Mononuclear cell (primary cell): ENCODE measurements around the gene EFCAB14. TPM values are rescaled to one million over a fixed set of nuclear protein-coding genes. Genes with fewer than 3 reads are reported as not detected.
"Not testable (repeated sequence)": the region's sequence is repeated elsewhere in the genome, so short reads cannot be mapped to it uniquely, and the experiment has no call there.

Experiments
- H3K27me3 ChIP-seq: 2 replicates; pipeline ENCODE4 v1.6.0; 2011; ENCODE audit warnings: low read length, control low read depth; ENCODE audit not compliant: insufficient read depth
- H3K4me1 ChIP-seq: 2 replicates; pipeline ENCODE4 v1.5.1; 2011; ENCODE audit warnings: mild to moderate bottlenecking, low read length, control low read depth; ENCODE audit not compliant: insufficient read depth
- H3K4me3 ChIP-seq: 2 replicates; pipeline ENCODE4 v1.5.1; 2011; ENCODE audit warnings: mild to moderate bottlenecking, low read length, moderate library complexity
- H3K9me3 ChIP-seq: 2 replicates; pipeline ENCODE4 v1.5.1; 2011; ENCODE audit warnings: low read depth, mild to moderate bottlenecking, control low read depth, low read length
- total RNA-seq: library from RNA; depleted of rRNA; stranded (reverse); fragments of >200 nt; gene quantifications from one replicate; pipeline ENCODE4 v1.2.3, GENCODE V29; 2012

Gene EFCAB14
- total RNA-seq, 1 donor = 76.0 TPM

GRCh38 chr1:46742069-46742468, 23.2 kb upstream of the EFCAB14 start:
- Histone ChIP-seq H3K9me3 (no peaks in the 10 kb centered on the region), H3K4me3 (no peak overlapping the region), H3K27me3 (peaks cover 20% of the 10 kb centered on the region), H3K4me1 (no peaks in the 10 kb centered on the region)

- Histone ChIP-seq H3K9me3 (no peaks in the 10 kb centered on the region), H3K4me3 (no peak overlapping the region), H3K4me1 (no peaks in the 10 kb centered on the region), H3K27me3 (no peaks in the 10 kb centered on the region)
Measured at GRCh38 chr1:46735708-46736324, 16.9 kb upstream of the EFCAB14 start.

GRCh38 chr1:46728327-46728873, 9.5 kb upstream of the EFCAB14 start:
- not testable (repeated sequence) for H3K4me3 ChIP-seq, H3K4me1 ChIP-seq, H3K9me3 ChIP-seq, H3K27me3 ChIP-seq

GRCh38 chr1:46725736-46726108, 6.8 kb upstream of the EFCAB14 start:
- Histone ChIP-seq H3K4me1 (no peaks in the 10 kb centered on the region), H3K9me3 (no peaks in the 10 kb centered on the region), H3K4me3 (no peak overlapping the region), H3K27me3 (peaks cover 9% of the 10 kb centered on the region)

- no peaks in the 10 kb centered on the region for H3K4me1 ChIP-seq
- H3K9me3 ChIP-seq = no peaks in the 10 kb centered on the region
- peaks cover 9% of the 10 kb centered on the region for H3K27me3 ChIP-seq
- no peak overlapping the region for H3K4me3 ChIP-seq
Measured at GRCh38 chr1:46724991-46725735, 6.2 kb upstream of the EFCAB14 start.

- peaks cover 9% of the 10 kb centered on the region for H3K27me3 ChIP-seq
- no peak overlapping the region for H3K4me3 ChIP-seq
- no peaks in the 10 kb centered on the region for H3K9me3 ChIP-seq
- peaks cover 7% of the 10 kb centered on the region for H3K4me1 ChIP-seq
Measured at GRCh38 chr1:46723901-46724300, 5.0 kb upstream of the EFCAB14 start.

- Histone ChIP-seq H3K4me1 (peaks cover 26% of the 10 kb centered on the region), H3K27me3 (peaks cover 9% of the 10 kb centered on the region), H3K4me3 (no peak overlapping the region), H3K9me3 (no peaks in the 10 kb centered on the region)
Measured at GRCh38 chr1:46721686-46722205, 2.8 kb upstream of the EFCAB14 start.

- H3K4me1 ChIP-seq = peaks cover 29% of the 10 kb centered on the region
- H3K9me3 ChIP-seq = no peaks in the 10 kb centered on the region
- H3K4me3 ChIP-seq = no peak overlapping the region
- peaks cover 3% of the 10 kb centered on the region for H3K27me3 ChIP-seq
Measured at GRCh38 chr1:46721204-46721603, 2.3 kb upstream of the EFCAB14 start.

- not testable (repeated sequence) for H3K9me3 ChIP-seq
Measured at GRCh38 chr1:46720319-46720718, 1.4 kb upstream of the EFCAB14 start.

GRCh38 chr1:46719689-46720088, 775 bp upstream of the EFCAB14 start:
- Histone ChIP-seq H3K4me3 (no peak overlapping the region), H3K9me3 (no peaks in the 10 kb centered on the region), H3K4me1 (peaks cover 29% of the 10 kb centered on the region), H3K27me3 (no peaks in the 10 kb centered on the region)

More at GRCh38 chr1:46720319-46720718, 1.4 kb upstream of the EFCAB14 start:
- peaks cover 29% of the 10 kb centered on the region for H3K4me1 ChIP-seq
- not testable (repeated sequence) for H3K4me3 ChIP-seq, H3K27me3 ChIP-seq

- Histone ChIP-seq H3K4me3 (peak overlapping the region; percentile 91), H3K9me3 (no peaks in the 10 kb centered on the region), H3K27me3 (no peaks in the 10 kb centered on the region), H3K4me1 (peaks cover 29% of the 10 kb centered on the region)
Measured at GRCh38 chr1:46718340-46718726, 581 bp downstream of the EFCAB14 start.

- Histone ChIP-seq H3K4me1 (peaks cover 29% of the 10 kb centered on the region), H3K9me3 (no peaks in the 10 kb centered on the region), H3K27me3 (no peaks in the 10 kb centered on the region), H3K4me3 (no peak overlapping the region)
Measured at GRCh38 chr1:46717654-46718053, 1.3 kb downstream of the EFCAB14 start.

GRCh38 chr1:46714976-46715375, 3.9 kb downstream of the EFCAB14 start:
- peaks cover 29% of the 10 kb centered on the region for H3K4me1 ChIP-seq

GRCh38 chr1:46708121-46708520, 10.8 kb downstream of the EFCAB14 start:
- H3K27me3 ChIP-seq = no peaks in the 10 kb centered on the region
- no peaks in the 10 kb centered on the region for H3K9me3 ChIP-seq
- H3K4me1 ChIP-seq = no peaks in the 10 kb centered on the region
- H3K4me3 ChIP-seq = no peak overlapping the region

More at GRCh38 chr1:46714976-46715375, 3.9 kb downstream of the EFCAB14 start:
- H3K4me3 ChIP-seq = no peak overlapping the region
- no peaks in the 10 kb centered on the region for H3K9me3 ChIP-seq
- no peaks in the 10 kb centered on the region for H3K27me3 ChIP-seq

GRCh38 chr1:46705408-46705807, 13.5 kb downstream of the EFCAB14 start:
- peaks cover 4% of the 10 kb centered on the region for H3K4me1 ChIP-seq
- no peaks in the 10 kb centered on the region for H3K27me3 ChIP-seq
- H3K4me3 ChIP-seq = no peak overlapping the region
- H3K9me3 ChIP-seq = no peaks in the 10 kb centered on the region
